Thyroid gland (tissue), 4 donors: ENCODE measurements around the gene TBC1D2B.
"Not testable (repeated sequence)": the region's sequence is repeated elsewhere in the genome, so short reads cannot be mapped to it uniquely, and the experiment has no call there.

ENCODE experiments used
- CTCF ChIP-seq, 6 experiments: fragments of 200-600 bp in 3 of 6; fragments of 450-650 bp in 3 of 6; sonication (generic) in 3 of 6; IDR thresholded peaks; one replicate each; pipeline ENCODE4 v1.5.1; 2016 to 2019; ENCODE audit warnings: antibody characterized with exemption in 6 of 6, mild to moderate bottlenecking in 2 of 6, inconsistent platforms in 1 of 6, moderate library complexity in 1 of 6
- POLR2A ChIP-seq, 2 donors: fragments of 450-650 bp; IDR thresholded peaks; one replicate each; pipeline ENCODE4 v1.6.1; 2017; ENCODE audit warnings: antibody characterized with exemption in 2 of 2, mild to moderate bottlenecking in 2 of 2, moderate library complexity in 1 of 2

- TF ChIP-seq CTCF, POLR2A (IDR thresholded peaks at IDR 0.05): not testable (repeated sequence)
These were observed 80.8 kb downstream of the TBC1D2B start for GRCh38 chr15:77996713-77997171.
